ENCODE measurements around the gene CANX.
"Not testable (repeated sequence)": the region's sequence is repeated elsewhere in the genome, so short reads cannot be mapped to it uniquely, and the experiment has no call there.

CANX gene

GRCh38 chr5:179679014-179679674, 19.6 kb upstream of the CANX start:
- peak overlapping the region; percentile 76 to 92 for H3K27ac ChIP-seq
- TF ChIP-seq, protein P1, sequence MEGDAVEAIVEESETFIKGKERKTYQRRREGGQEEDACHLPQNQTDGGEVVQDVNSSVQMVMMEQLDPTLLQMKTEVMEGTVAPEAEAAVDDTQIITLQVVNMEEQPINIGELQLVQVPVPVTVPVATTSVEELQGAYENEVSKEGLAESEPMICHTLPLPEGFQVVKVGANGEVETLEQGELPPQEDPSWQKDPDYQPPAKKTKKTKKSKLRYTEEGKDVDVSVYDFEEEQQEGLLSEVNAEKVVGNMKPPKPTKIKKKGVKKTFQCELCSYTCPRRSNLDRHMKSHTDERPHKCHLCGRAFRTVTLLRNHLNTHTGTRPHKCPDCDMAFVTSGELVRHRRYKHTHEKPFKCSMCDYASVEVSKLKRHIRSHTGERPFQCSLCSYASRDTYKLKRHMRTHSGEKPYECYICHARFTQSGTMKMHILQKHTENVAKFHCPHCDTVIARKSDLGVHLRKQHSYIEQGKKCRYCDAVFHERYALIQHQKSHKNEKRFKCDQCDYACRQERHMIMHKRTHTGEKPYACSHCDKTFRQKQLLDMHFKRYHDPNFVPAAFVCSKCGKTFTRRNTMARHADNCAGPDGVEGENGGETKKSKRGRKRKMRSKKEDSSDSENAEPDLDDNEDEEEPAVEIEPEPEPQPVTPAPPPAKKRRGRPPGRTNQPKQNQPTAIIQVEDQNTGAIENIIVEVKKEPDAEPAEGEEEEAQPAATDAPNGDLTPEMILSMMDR (IDR thresholded peaks at IDR 0.05), result no peak
- peak; percentile 77 for DNase-seq (ENCODE audit: low spot score)
- peak overlapping the region; percentile 88 for H3K4me3 ChIP-seq

- TF ChIP-seq, protein P1 (IDR thresholded peaks at IDR 0.05), result no peak
- H3K4me3 ChIP-seq, result no peak overlapping the region
- no peak overlapping the region for H3K27ac ChIP-seq
- DNase-seq (ENCODE audit: low spot score), result no peak
These were observed 18.6 kb upstream of the CANX start for GRCh38 chr5:179680014-179680779.

DNA sequence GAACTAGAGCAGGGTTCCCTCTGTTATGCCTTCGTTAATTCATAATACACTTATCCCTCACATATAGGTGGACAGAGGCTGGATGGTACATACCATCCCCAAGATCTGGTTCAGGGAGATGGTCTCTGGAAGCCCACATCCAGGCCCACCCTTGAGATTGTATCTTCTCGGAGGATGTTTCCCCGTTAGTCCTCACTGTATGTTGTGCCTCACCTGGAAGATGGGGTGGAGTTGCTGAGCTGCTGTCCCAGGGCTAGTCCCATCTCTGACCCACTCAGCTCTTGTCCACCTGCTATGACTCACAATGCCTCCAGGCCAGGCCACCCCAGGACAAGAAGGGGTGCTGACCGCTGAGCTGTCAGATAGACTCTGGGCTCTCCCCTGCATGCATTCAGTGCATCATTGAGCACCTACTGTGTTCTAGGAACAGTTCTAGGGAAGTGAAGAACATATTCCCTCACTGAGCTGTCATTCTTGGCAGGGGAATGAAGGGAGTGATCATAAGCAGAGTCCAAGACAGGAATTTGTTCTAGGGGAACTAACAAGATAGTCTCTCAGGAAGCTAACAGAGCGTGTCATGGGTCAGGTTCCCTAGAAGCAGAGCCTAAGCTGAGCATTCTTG, 17.9 kb upstream of the CANX start, which contains the start of gene CBY3:
TSS of gene CBY3 (minus strand) at position 255 of the 622 bp plus-strand sequence. CDS start at position 139, 116 bp downstream.
- DNase-seq (ENCODE audit: low spot score), result no peak
- H3K4me3 ChIP-seq, result no peak within 1 kb of the TSS
- no peak within 1 kb of the TSS for H3K27ac ChIP-seq
- TF ChIP-seq, protein P1 (IDR thresholded peaks at IDR 0.05), result no peak

GRCh38 chr5:179689212-179689611, 9.6 kb upstream of the CANX start:
- H3K4me3 ChIP-seq; DNase-seq (ENCODE audit: low spot score); H3K27ac ChIP-seq: not testable (repeated sequence)

- TF ChIP-seq, protein P1 (IDR thresholded peaks at IDR 0.05), result no peak
- Histone ChIP-seq H3K27ac (no peak overlapping the region), H3K4me3 (no peak overlapping the region)
- no peak for DNase-seq (ENCODE audit: low spot score)
These were observed 4.2 kb upstream of the CANX start for GRCh38 chr5:179694561-179694960.

DNA sequence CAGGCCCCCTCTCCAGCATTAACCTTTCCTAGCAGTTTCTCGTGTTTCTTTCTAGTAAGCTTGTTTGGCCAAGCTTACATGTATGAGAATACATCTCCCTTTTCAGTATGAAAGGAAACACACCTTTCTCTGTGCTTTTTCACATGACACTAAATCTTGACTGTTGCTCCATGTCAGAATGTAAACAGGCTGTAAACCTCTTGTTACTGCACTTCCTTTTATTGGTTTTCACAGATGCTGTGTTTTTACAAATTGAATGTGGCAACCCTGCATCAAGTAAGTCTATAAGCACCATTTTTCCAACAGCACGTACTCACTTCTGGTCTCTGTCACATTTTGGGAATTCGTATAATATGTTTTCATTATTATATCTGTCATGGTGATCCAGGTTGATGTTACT, 2.2 kb upstream of the CANX start:
- no peak for DNase-seq (ENCODE audit: low spot score)
- Histone ChIP-seq H3K27ac (no peak overlapping the region), H3K4me3 (no peak overlapping the region)
- TF ChIP-seq, protein P1 (IDR thresholded peaks at IDR 0.05), result no peak

DNA sequence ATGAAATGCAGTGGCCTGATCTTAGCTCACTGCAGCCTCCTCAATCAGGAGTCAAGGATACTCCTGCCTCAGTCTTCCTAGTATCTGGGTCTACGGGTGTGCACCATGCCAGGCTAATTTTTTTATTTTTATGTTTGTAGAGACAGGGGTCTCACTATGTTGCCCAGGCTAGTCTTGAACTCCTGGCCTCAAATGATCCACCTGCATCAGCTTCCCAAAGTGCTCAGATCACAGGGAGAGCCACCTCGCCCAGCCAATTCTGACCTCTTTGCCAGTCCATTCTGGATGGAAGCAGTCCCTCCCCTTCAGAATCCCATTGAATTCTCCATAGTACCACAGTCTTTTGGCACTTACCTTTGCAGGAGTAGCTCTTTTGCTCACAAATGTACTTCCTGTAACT, 1.7 kb upstream of the CANX start:
- H3K4me3 ChIP-seq, result no peak overlapping the region
- TF ChIP-seq, protein P1 (IDR thresholded peaks at IDR 0.05), result no peak
- peak overlapping the region; percentile 92 to 94 for H3K27ac ChIP-seq
- DNase-seq (ENCODE audit: low spot score), result no peak

GRCh38 chr5:179697543-179697942, 1.2 kb upstream of the CANX start:
- Histone ChIP-seq H3K4me3 (peak overlapping the region; percentile 87), H3K27ac (peak overlapping the region; percentile 92 to 94)
- not testable (repeated sequence) for DNase-seq (ENCODE audit: low spot score)

All from coronary artery (tissue), 2 donors.